Astrocyte (in vitro differentiated cells and primary cell): ENCODE measurements around the gene MBNL1.

Experiments
- EZH2 ChIP-seq: IDR thresholded peaks from 2 replicates; pipeline ENCODE4 v1.6.1; 2012; ENCODE audit warnings: mild to moderate bottlenecking, low read length, inconsistent platforms; ENCODE audit not compliant: insufficient read depth
- TF ChIP-seq, protein P1 (sequence below): IDR thresholded peaks from 2 replicates; pipeline ENCODE4 v1.5.1; 2011; ENCODE audit warnings: low read depth, mild to moderate bottlenecking, inconsistent platforms, low read length, moderate library complexity; ENCODE audit not compliant: insufficient read depth

DNA sequence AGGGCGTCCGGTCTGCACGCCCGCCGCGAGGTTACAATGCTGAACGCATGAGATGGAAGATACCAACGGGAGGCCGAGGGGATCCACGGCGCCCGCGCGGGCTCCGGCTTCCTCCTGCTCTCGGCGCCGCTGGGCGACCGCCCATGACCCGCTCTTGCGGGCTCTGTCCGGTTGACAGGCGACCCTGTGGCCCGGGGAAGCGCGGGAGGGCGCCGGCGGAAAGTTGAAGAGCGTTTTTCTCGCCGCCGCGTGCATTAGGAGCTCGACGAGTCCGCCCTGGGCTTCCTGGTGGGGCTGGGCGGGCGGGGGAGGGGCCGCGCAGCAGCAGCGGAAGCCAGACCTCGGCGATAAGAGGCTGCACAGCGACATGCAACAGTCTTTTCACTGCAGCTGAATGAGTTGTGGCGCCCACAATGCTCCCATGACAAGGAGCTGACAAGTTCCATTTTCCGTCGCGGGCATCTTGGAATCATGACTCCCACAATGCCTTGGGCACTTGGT, at the start of gene MBNL1:
- TF ChIP-seq, protein P1, sequence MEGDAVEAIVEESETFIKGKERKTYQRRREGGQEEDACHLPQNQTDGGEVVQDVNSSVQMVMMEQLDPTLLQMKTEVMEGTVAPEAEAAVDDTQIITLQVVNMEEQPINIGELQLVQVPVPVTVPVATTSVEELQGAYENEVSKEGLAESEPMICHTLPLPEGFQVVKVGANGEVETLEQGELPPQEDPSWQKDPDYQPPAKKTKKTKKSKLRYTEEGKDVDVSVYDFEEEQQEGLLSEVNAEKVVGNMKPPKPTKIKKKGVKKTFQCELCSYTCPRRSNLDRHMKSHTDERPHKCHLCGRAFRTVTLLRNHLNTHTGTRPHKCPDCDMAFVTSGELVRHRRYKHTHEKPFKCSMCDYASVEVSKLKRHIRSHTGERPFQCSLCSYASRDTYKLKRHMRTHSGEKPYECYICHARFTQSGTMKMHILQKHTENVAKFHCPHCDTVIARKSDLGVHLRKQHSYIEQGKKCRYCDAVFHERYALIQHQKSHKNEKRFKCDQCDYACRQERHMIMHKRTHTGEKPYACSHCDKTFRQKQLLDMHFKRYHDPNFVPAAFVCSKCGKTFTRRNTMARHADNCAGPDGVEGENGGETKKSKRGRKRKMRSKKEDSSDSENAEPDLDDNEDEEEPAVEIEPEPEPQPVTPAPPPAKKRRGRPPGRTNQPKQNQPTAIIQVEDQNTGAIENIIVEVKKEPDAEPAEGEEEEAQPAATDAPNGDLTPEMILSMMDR, result no peak
- TF ChIP-seq EZH2, result no peak
